Hematopoietic multipotent progenitor cell (in vitro differentiated cells): ENCODE measurements around the gene BGLAP. TPM values are rescaled to one million over a fixed set of nuclear protein-coding genes. Genes with fewer than 3 reads are reported as not detected.
A peak's percentile ranks its signal among the peaks of the same experiment; 100 is the strongest.
"Not testable (repeated sequence)": the region's sequence is repeated elsewhere in the genome, so short reads cannot be mapped to it uniquely, and the experiment has no call there.

ENCODE experiments used
- DNase-seq, 3 donors: peaks; one replicate each; pipeline ENCODE4 v3.0.0-alpha.2; 2011 to 2015; ENCODE audit warnings: low read depth in 2 of 3, low spot score in 2 of 3
- total RNA-seq: library from RNA; depleted of rRNA; stranded (reverse); fragments of >200 nt; gene quantifications from one replicate; pipeline ENCODE4 v1.2.3, GENCODE V29; 2012

BGLAP gene
- total RNA-seq: 1.9 TPM

DNA sequence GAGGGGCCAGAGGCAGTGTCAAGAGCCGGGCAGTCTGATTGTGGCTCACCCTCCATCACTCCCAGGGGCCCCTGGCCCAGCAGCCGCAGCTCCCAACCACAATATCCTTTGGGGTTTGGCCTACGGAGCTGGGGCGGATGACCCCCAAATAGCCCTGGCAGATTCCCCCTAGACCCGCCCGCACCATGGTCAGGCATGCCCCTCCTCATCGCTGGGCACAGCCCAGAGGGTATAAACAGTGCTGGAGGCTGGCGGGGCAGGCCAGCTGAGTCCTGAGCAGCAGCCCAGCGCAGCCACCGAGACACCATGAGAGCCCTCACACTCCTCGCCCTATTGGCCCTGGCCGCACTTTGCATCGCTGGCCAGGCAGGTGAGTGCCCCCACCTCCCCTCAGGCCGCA, at the start of gene BGLAP:
TSS of gene BGLAP (plus strand) at position 259 of the 400 bp plus-strand sequence. CDS start at position 307, 48 bp downstream.
- no peak for DNase-seq

DNA sequence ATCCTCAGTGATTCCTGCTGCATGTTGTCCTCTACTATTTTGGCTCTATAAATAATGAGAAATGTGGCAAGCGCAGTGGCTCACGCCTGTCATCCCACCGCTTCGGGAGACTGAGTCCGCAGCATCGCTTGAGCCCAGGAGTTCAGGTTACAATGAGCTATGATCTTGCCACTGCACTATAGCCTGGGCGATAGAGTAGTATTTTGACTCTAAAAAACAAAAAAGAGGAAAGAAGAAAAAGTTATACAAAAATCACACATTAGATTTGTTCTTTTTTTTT, 48.8 kb upstream of the BGLAP start:
- DNase-seq: no peak

- DNase-seq: peak; percentile 96 to 99 (median 98)
Measured at GRCh38 chr1:156193488-156194299, 48.3 kb upstream of the BGLAP start, which contains the start of gene SLC25A44. TSS of gene SLC25A44 (plus strand) at chr1:156194104. CDS start at chr1:156199848, 5,744 bp downstream.

DNA sequence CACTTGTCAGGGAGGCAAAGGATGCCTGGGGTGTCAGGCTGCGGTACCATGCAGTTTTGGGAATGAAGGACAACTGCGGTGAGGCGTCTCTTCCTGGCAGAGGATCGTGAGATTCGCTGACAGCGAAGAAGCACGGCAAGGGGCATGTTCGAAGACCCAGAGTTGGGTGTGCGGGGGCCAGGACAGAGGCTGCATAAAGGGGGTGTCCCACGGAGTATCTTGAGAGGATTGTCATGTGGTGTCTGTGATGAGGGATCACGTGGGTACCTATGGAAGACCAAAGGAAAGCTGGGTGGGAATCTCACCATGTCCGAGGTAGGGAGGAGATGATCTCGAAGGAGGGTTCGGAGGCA, 47.7 kb upstream of the BGLAP start:
- no peak for DNase-seq

DNA sequence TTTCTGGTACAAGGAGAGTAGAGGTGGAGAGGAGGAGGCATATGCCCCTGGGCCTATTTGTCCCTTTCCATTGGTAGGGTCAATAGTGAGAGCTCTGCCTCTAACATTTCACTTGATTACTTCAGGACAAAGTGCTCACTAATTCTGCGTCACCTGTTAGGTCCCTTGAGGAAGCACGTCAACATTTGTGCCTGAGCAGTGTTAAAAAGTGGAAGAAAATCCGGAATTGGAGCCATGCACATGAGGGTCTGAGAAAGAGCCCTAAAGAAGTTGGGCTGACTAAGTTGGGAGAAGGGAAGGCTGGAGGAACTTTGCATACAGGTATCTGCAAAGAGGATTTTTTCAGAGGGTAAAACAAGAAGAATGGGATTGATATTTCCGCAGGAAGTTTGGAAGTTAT, 46.1 kb upstream of the BGLAP start:
- no peak for DNase-seq

GRCh38 chr1:156196445-156196844, 45.5 kb upstream of the BGLAP start:
- no peak for DNase-seq

GRCh38 chr1:156198831-156199349, 43.1 kb upstream of the BGLAP start:
- DNase-seq: no peak

DNA sequence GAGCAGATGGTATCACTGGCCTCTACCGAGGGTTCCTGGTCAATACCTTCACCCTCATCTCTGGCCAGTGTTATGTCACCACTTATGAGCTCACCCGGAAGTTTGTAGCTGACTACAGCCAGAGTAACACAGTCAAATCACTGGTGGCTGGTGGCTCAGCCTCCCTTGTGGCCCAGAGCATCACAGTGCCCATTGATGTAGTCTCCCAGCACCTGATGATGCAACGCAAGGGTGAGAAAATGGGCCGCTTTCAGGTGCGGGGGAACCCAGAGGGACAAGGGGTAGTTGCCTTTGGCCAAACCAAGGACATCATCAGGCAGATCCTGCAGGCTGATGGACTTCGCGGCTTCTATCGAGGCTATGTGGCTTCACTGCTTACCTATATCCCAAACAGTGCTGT, 41.9 kb upstream of the BGLAP start:
- DNase-seq: no peak

- no peak for DNase-seq
Measured at GRCh38 chr1:156203331-156203730, 38.7 kb upstream of the BGLAP start.

GRCh38 chr1:156204686-156205085, 37.3 kb upstream of the BGLAP start:
- DNase-seq: no peak

- no peak for DNase-seq
Measured at GRCh38 chr1:156211243-156211642, 30.7 kb upstream of the BGLAP start.

GRCh38 chr1:156212130-156212529, 29.9 kb upstream of the BGLAP start:
- no peak for DNase-seq

DNA sequence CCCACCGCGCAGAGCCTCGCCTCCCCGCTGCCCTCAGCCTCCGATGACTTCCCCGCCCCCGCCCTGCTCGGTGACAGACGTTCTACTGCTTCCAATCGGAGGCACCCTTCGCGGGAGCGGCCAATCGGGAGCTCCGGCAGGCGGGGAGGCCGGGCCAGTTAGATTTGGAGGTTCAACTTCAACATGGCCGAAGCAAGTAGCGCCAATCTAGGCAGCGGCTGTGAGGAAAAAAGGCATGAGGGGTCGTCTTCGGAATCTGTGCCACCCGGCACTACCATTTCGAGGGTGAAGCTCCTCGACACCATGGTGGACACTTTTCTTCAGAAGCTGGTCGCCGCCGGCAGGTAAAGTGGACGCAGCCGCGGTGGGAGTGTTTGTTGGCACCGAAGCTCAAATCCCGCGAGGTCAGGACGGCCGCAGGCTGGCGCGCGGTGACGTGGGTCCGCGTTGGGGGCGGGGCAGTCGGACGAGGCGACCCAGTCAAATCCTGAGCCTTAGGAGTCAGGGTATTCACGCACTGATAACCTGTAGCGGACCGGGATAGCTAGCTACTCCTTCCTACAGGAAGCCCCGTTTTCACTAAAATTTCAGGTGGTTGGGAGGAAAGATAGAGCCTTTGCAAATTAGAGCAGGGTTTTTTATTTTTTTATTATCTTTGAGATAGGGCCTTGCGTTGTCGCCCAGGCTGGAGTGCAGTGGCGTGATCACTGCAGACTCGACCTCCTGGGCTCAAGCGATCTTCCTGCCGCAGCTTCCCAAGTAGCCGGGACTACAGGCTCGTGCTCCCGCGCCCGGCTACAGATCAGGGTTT, 28.9 kb upstream of the BGLAP start, which contains the start of gene PMF1:
TSS of gene PMF1 (plus strand) at position 175 of the 811 bp plus-strand sequence. CDS start at position 184, 9 bp downstream.
- DNase-seq: peak; percentile 87 to 97 (median 96)

GRCh38 chr1:156213644-156213966, 28.4 kb upstream of the BGLAP start:
- peak in 1 of 3 donors; percentile 25 for DNase-seq

GRCh38 chr1:156214024-156214748, 27.8 kb upstream of the BGLAP start:
- no peak for DNase-seq

- not testable (repeated sequence) for DNase-seq
Measured at GRCh38 chr1:156216361-156217086, 25.5 kb upstream of the BGLAP start.

- DNase-seq: peak in 2 of 3 donors; percentile 77 to 85
Measured at GRCh38 chr1:156217871-156218270, 24.1 kb upstream of the BGLAP start.

- DNase-seq: no peak
Measured at GRCh38 chr1:156220226-156220625, 21.8 kb upstream of the BGLAP start.

- DNase-seq: no peak
Measured at GRCh38 chr1:156221986-156222692, 19.8 kb upstream of the BGLAP start.

- DNase-seq: no peak
Measured at GRCh38 chr1:156225677-156226014, 16.3 kb upstream of the BGLAP start.
